A549 (cell line): ENCODE measurements around the gene TSC2. TPM values are rescaled to one million over a fixed set of nuclear protein-coding genes. Genes with fewer than 3 reads are reported as not detected.

Source experiments
- ATAC-seq, 2 experiments: fragments of 200-7000 bp in 1 of 2; fragments of >200 bp in 1 of 2; cut with Nextera tagmentation in 1 of 2; cut with Tn5 transposase in 1 of 2; 3 replicates each; pipeline versions ENCODE4 v1.8.0 to v1.9.1; 2018 to 2020; ENCODE audit warnings: mild to moderate bottlenecking in 1 of 2, moderate library complexity in 1 of 2
- CTCF ChIA-PET: fragments of 300-600 bp; sonication (Branson Sonifier 250); formaldehyde crosslinking; extraction: SDS; loops from one replicate; lab custom pipeline; 2021; ENCODE audit warnings: antibody characterized with exemption, inconsistent platforms; lab: Yijun Ruan, JAX
- POLR2A ChIA-PET: fragments of 350-600 bp; formaldehyde crosslinking; extraction: SDS; loops from one replicate; lab custom pipeline; 2021; ENCODE audit warnings: antibody characterized with exemption, inconsistent platforms; lab: Yijun Ruan, JAX
- DNase-seq, 2 experiments: peaks; one replicate each; pipeline versions ENCODE4 v3.0.0 to v3.0.0-alpha.2; 2011 to 2016; ENCODE audit warnings: low read depth in 1 of 2, low spot score in 1 of 2
- FAIRE-seq: peaks from 2 replicates; lab custom pipeline; 2011; peaks lifted over from hg19 to GRCh38; lab: Jason Lieb, UNC
- H3K27ac ChIP-seq, 2 experiments: fragments of >200 bp; sonication (Bioruptor Twin); formaldehyde crosslinking; 3 replicates each; pipeline ENCODE4 v1.5.1; 2016 to 2017
- H3K4me1 ChIP-seq: fragments of >200 bp; sonication (Bioruptor Twin); formaldehyde crosslinking; 3 replicates; pipeline ENCODE4 v1.6.1; 2016
- H3K4me2 ChIP-seq: fragments of >200 bp; sonication (Bioruptor Twin); formaldehyde crosslinking; 3 replicates; pipeline ENCODE4 v1.6.1; 2016
- H3K4me3 ChIP-seq: fragments of >200 bp; sonication (Bioruptor Twin); formaldehyde crosslinking; 3 replicates; pipeline ENCODE4 v1.5.1; 2016
- H3K9me3 ChIP-seq: fragments of >200 bp; sonication (Bioruptor Twin); formaldehyde crosslinking; 3 replicates; pipeline ENCODE4 v1.6.1; 2016
- CHD2 ChIP-seq: fragments of 150-350 bp; IDR thresholded peaks from 2 replicates; pipeline ENCODE4 v1.6.1; 2014; ENCODE audit warnings: low read length; ENCODE audit not compliant: partially characterized antibody
- CHD4 ChIP-seq: fragments of 200-600 bp; sonication (generic); IDR thresholded peaks from 2 replicates; pipeline ENCODE4 v1.6.1; 2016; ENCODE audit warnings: antibody characterized with exemption, mild to moderate bottlenecking, borderline replicate concordance
- EP300 ChIP-seq, 2 experiments: fragments of >200 bp; sonication (Bioruptor Twin); formaldehyde crosslinking; IDR thresholded peaks; 2 replicates in 1 of 2; 3 replicates in 1 of 2; pipeline ENCODE4 v1.6.1; 2016 to 2017
- ESRRA ChIP-seq: fragments of 150-350 bp; IDR thresholded peaks from 2 replicates; pipeline ENCODE4 v1.6.1; 2014; ENCODE audit warnings: mild to moderate bottlenecking, low read length, borderline replicate concordance
- FOSB ChIP-seq: fragments of 250-450 bp; sonication (Bioruptor Pico); IDR thresholded peaks from 2 replicates; pipeline ENCODE4 v1.5.0; 2020; ENCODE audit warnings: mild to moderate bottlenecking, moderate library complexity
- FOSL2 ChIP-seq, 2 experiments: fragments of 450-650 bp in 1 of 2; fragments of >200 bp in 1 of 2; sonication (Bioruptor Twin) in 1 of 2; formaldehyde crosslinking; IDR thresholded peaks; 2 replicates each; pipeline versions ENCODE4 v1.5.0 to v1.6.1; 2016 to 2020; ENCODE audit warnings: mild to moderate bottlenecking in 1 of 2, moderate library complexity in 1 of 2
- GATA3 ChIP-seq: IDR thresholded peaks from 2 replicates; pipeline ENCODE4 v1.6.1; 2012; ENCODE audit warnings: borderline replicate concordance
- HES2 ChIP-seq: fragments of >200 bp; sonication (Bioruptor Twin); formaldehyde crosslinking; IDR thresholded peaks from 2 replicates; pipeline ENCODE4 v1.6.1; 2016
- HMGXB4 ChIP-seq: fragments of 250-450 bp; sonication (Bioruptor Pico); IDR thresholded peaks from 2 replicates; pipeline ENCODE4 v1.5.0; 2021; ENCODE audit warnings: mild to moderate bottlenecking, moderate library complexity, borderline replicate concordance
- HOXA7 ChIP-seq: fragments of 250-450 bp; sonication (Bioruptor Pico); IDR thresholded peaks from 2 replicates; pipeline ENCODE4 v1.5.0; 2020; ENCODE audit warnings: mild to moderate bottlenecking, moderate library complexity
- JUNB ChIP-seq: fragments of >200 bp; sonication (Bioruptor Twin); formaldehyde crosslinking; IDR thresholded peaks from 2 replicates; pipeline ENCODE4 v1.6.1; 2016
- KDM1A ChIP-seq: fragments of 200-600 bp; sonication (generic); IDR thresholded peaks from 2 replicates; pipeline ENCODE4 v1.6.1; 2016; ENCODE audit warnings: low read depth, mild to moderate bottlenecking
- MAFK ChIP-seq: fragments of 450-650 bp; IDR thresholded peaks from 2 replicates; pipeline ENCODE4 v1.6.1; 2014; ENCODE audit not compliant: partially characterized antibody
- MAX ChIP-seq: IDR thresholded peaks from 2 replicates; pipeline ENCODE4 v1.6.1; 2012
- NFE2L2 ChIP-seq: fragments of 150-350 bp; conservative IDR thresholded peaks from 2 replicates; pipeline ENCODE4 v1.6.1; 2014; ENCODE audit warnings: low read length
- PHF8 ChIP-seq: fragments of 200-600 bp; sonication (generic); IDR thresholded peaks from 2 replicates; pipeline ENCODE4 v1.6.1; 2016; ENCODE audit warnings: low read depth, mild to moderate bottlenecking, antibody characterized with exemption, moderate library complexity, borderline replicate concordance
- POLR2A ChIP-seq: IDR thresholded peaks from 2 replicates; pipeline ENCODE4 v1.6.1; 2012; ENCODE audit warnings: mild to moderate bottlenecking, low read length
- REST ChIP-seq: fragments of 200-600 bp; sonication (generic); IDR thresholded peaks from 2 replicates; pipeline ENCODE4 v1.6.1; 2016; ENCODE audit warnings: antibody characterized with exemption, mild to moderate bottlenecking, moderate library complexity
- RFX5 ChIP-seq: fragments of 450-650 bp; IDR thresholded peaks from 2 replicates; pipeline ENCODE4 v1.7.1; 2014; ENCODE audit warnings: antibody characterized with exemption, mild to moderate bottlenecking, moderate library complexity
- TFCP2L1 ChIP-seq: fragments of 250-450 bp; sonication (Bioruptor Pico); IDR thresholded peaks from 2 replicates; pipeline ENCODE4 v1.5.0; 2021; ENCODE audit warnings: mild to moderate bottlenecking
- TP53 ChIP-seq: fragments of 250-450 bp; sonication (Bioruptor Pico); IDR thresholded peaks from 2 replicates; pipeline ENCODE4 v1.5.0; 2021; ENCODE audit warnings: mild to moderate bottlenecking, moderate library complexity
- ZC3H11A ChIP-seq: fragments of 450-650 bp; IDR thresholded peaks from 2 replicates; pipeline ENCODE4 v1.6.1; 2014; ENCODE audit warnings: antibody characterized with exemption, mild to moderate bottlenecking
- ZFP36 ChIP-seq: fragments of 450-650 bp; IDR thresholded peaks from 2 replicates; pipeline ENCODE4 v1.6.1; 2014; ENCODE audit warnings: borderline replicate concordance; ENCODE audit not compliant: partially characterized antibody
- WGBS: methylation state at CpG from one replicate; pipeline ENCODE4 v1.1.6; 2017; ENCODE audit errors: missing lambda C conversion rate; 5-methylcytosine and 5-hydroxymethylcytosine counted together
- polyA plus RNA-seq, 4 experiments: library from polyadenylated mRNA; depleted of rRNA in 3 of 4; stranded (reverse); fragments of >200 nt; fragmentation: RNase III in 1 of 4; extraction: RNeasy Plus Mini Kit Qiagen cat#74134 plus additional on column Dnase treatment in 1 of 4; gene quantifications; 2 replicates in 3 of 4; 3 replicates in 1 of 4; pipeline ENCODE4 v1.2.3, GENCODE V29; 2011 to 2017

The TSC2 gene
- polyA plus RNA-seq, 2 of the 4 experiments (the other 2 are of a cell fraction): 32.6 to 47.3 TPM

- Histone ChIP-seq H3K4me3 (no peak overlapping the region), H3K9me3 (no peaks in the 10 kb centered on the region), H3K27ac (no peak overlapping the region), H3K4me2 (no peak overlapping the region), H3K4me1 (no peaks in the 10 kb centered on the region; the same call in 2 of the 3 replicates)
- CTCF ChIA-PET: interaction anchor here (1.0 to 2.3 kb wide), 6 partner anchors 23 to 81 kb away, joined by 3 to 9 read pairs (median 6); no protein-coding TSS in a partner anchor
- TF ChIP-seq TFCP2L1 (CRISPR knock-in tag): no peak
- no peak for TF ChIP-seq HMGXB4
- no peak for TF ChIP-seq HES2
- no peak for TF ChIP-seq EP300 (IDR thresholded peaks at IDR 0.05)
- no peak for TF ChIP-seq FOSL2 (IDR thresholded peaks at IDR 0.05)
- TF ChIP-seq FOSL2 (CRISPR knock-in tag; IDR thresholded peaks at IDR 0.05): no peak
- no peak for TF ChIP-seq GATA3
- TF ChIP-seq PHF8: no peak
- TF ChIP-seq ZFP36: no peak
- TF ChIP-seq FOSB (CRISPR knock-in tag): no peak
- TF ChIP-seq JUNB: no peak
- no peak for TF ChIP-seq ESRRA
- FAIRE-seq (no peak), DNase-seq (no peak), ATAC-seq (no peak)
- POLR2A ChIA-PET: no interaction called here
- WGBS: 93% methylated on average over 27 of the region's 44 CpGs
These were observed 36.3 kb downstream of the TSC2 start for GRCh38 chr16:2083876-2084780.

GRCh38 chr16:2084895-2085625 is 37.3 kb downstream of the TSC2 start:
- FAIRE-seq (no peak), ATAC-seq (peak in 1 of 2 experiments; percentile 1; a peak in 2 of 6 replicates), DNase-seq (no peak)
- Histone ChIP-seq H3K4me3 (no peak overlapping the region), H3K27ac (peak overlapping the region in 1 of 2 experiments; percentile 50; a peak in 1 of 6 replicates), H3K9me3 (no peaks in the 10 kb centered on the region), H3K4me2 (no peak overlapping the region), H3K4me1 (no peaks in the 10 kb centered on the region; the same call in 2 of the 3 replicates)
- 94% methylated on average over 23 of the region's 29 CpGs for WGBS
- POLR2A ChIA-PET: interaction anchor here (1.1 kb wide), 1 partner anchor 70 kb away, joined by 4 read pairs; the partner anchor contains the start of gene TRAF7
- CTCF ChIA-PET: interaction anchor here (0.9 to 2.3 kb wide), 9 partner anchors 24 to 156 kb away, joined by 3 to 9 read pairs (median 4); partner anchors contain the start of gene TSC2
- TF ChIP-seq MAFK (no peak), KDM1A (no peak), NFE2L2 (no peak), HOXA7 (CRISPR knock-in tag) (no peak), REST (no peak), MAX (no peak), EP300 (IDR thresholded peaks at IDR 0.05) (no peak), RFX5 (no peak), CHD2 (no peak), TFCP2L1 (CRISPR knock-in tag) (no peak), GATA3 (no peak), CHD4 (no peak), FOSB (CRISPR knock-in tag) (no peak), ZC3H11A (no peak), TP53 (CRISPR knock-in tag) (no peak), POLR2A (no peak), ESRRA (no peak), JUNB (no peak)
